Measurements from ENCODE around the gene SLC44A1. TPM values are rescaled to one million over a fixed set of nuclear protein-coding genes. Genes with fewer than 3 reads are reported as not detected.

SLC44A1 gene
- total RNA-seq, 3 donors from 2014 or later = 4.0 to 5.4 (median 4.1) TPM

DNA sequence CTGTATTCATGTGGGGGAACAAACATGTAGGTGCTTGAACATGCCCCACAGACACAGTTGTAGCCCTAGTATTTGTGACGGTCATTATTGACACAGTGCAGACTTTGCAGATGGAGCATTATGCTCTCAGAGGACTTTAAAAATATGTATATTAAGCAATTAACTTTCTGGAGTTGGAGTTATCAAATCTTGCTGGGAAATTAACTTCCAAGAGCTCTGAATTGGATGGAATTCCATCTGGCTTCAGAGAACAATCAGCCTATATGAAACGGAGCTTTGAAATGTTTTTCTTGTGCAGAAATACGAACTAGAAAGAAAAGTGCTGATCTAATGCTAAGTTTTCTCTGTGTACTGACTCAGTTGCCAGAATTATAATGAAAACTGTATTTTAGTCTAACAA, 152.4 kb downstream of the SLC44A1 start:
- DNase-seq = no peak
- Mint-ChIP-seq H3K9me3 (no peaks in the 10 kb centered on the region), H3K4me1 (ENCODE audit: low read depth) (no peaks in the 10 kb centered on the region), H3K27me3 (ENCODE audit: low read depth) (peaks cover 31% of the 10 kb centered on the region), H3K36me3 (ENCODE audit: insufficient read depth) (peaks cover 2% of the 10 kb centered on the region), H3K4me3 (no peak overlapping the region)
- no peak for ATAC-seq

GRCh38 chr9:105399117-105399516, 154.7 kb downstream of the SLC44A1 start:
- ATAC-seq (no peak), DNase-seq (no peak)
- no peaks in the 10 kb centered on the region for H3K9me3 Mint-ChIP-seq
- H3K4me1 Mint-ChIP-seq (ENCODE audit: low read depth) = peaks cover 3% of the 10 kb centered on the region
- peaks cover 52% of the 10 kb centered on the region for H3K27me3 Mint-ChIP-seq (ENCODE audit: low read depth)
- no peak overlapping the region for H3K4me3 Mint-ChIP-seq
- H3K36me3 Mint-ChIP-seq (ENCODE audit: insufficient read depth) = peaks cover under 1% of the 10 kb centered on the region

DNA sequence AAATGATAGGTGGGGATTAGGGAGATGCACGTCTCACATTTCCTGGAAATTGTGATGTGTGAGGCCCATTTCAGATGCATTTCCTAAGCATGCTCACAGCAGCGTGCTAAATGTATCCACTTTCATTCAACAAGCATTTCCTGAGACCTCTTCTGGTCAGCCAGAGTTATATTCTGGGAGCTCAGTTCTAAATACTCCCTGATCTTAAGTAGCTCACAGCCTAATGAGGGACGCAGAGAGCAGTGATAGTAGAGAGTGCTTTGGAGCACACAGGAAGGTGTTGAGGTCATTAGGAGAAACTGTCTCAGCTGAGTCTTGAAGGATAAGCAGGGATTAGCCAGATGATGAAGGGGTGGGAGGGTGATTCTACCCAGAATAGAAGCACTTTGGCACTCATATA, 157.2 kb downstream of the SLC44A1 start:
- peaks cover 63% of the 10 kb centered on the region for H3K27me3 Mint-ChIP-seq (ENCODE audit: low read depth)
- ATAC-seq = no peak

DNA sequence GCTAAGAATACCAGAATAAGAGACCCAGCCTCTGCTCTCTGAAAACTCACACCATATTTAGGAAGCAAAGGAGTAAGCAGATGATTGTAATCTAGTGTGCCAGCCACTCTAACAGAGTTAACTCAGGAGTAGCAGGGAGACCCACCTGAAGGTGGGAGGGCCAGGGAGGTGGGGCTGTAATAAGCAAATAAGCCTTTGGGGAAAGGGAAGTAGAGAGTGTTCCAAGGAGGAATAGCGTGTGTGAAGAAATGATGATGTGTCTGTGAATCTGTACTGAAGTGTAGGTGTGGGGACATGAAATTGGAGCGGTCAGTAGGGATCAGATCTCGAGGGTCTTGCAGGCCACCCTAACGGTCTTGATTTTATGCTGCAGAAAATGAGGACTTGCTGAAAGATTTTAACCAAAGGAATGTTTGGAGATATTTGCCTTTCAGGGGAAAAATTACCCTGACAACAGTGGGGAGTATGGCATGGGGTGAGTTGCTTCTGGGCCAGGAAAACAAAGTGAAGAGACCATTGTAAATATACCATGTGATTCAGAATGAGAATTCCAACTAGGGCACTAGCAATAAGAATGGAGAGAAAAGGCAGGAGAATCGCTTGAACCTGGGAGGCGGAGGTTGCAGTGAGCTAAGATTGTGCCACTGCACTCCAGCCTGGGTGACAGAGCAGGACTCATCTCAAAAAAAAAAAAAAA, 159.2 kb downstream of the SLC44A1 start:
- Mint-ChIP-seq H3K9me3 (peaks cover 5% of the 10 kb centered on the region), H3K27me3 (ENCODE audit: low read depth) (peaks cover 69% of the 10 kb centered on the region), H3K36me3 (ENCODE audit: insufficient read depth) (no peaks in the 10 kb centered on the region), H3K4me1 (ENCODE audit: low read depth) (peaks cover 25% of the 10 kb centered on the region), H3K4me3 (no peak overlapping the region)
- ATAC-seq (no peak), DNase-seq (no peak)

More for the DNA sequence above, 157.2 kb downstream of the SLC44A1 start:
- no peaks in the 10 kb centered on the region for H3K36me3 Mint-ChIP-seq (ENCODE audit: insufficient read depth)
- peaks cover under 1% of the 10 kb centered on the region for H3K9me3 Mint-ChIP-seq
- H3K4me1 Mint-ChIP-seq (ENCODE audit: low read depth) = peaks cover 24% of the 10 kb centered on the region
- no peak overlapping the region for H3K4me3 Mint-ChIP-seq
- no peak for DNase-seq

DNA sequence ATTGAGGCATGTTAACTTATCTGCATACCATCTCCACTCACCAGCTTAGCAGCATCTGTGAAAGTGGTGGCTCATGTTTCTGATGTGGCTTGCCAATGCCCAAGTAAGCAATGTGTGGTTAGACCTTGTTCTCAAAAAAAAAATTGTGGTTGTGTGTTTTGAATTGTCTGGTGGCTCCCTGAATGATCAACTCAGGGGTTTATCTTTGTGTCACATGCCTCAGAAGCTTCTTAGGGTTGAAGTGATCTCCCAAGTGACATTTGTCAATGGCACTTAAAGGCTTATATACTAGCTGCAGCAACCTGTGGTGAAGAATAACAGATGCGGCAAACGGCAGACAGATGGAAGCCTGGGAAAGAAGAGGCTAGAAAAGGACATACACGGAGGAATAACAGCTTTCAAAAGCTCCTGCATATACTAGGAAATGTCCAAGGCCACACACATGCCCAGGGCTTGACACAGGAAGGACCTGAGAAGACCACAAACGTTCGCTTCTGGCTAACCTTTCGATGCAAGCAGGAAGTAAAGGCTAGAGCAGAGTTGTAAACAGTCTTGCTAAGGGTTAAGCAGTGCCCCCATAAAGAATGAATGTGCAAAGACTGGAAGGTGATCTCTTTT, 161.2 kb downstream of the SLC44A1 start:
- H3K9me3 Mint-ChIP-seq = peaks cover 9% of the 10 kb centered on the region

GRCh38 chr9:105406369-105406768, 161.9 kb downstream of the SLC44A1 start:
- Mint-ChIP-seq H3K4me3 (no peak overlapping the region), H3K27me3 (ENCODE audit: low read depth) (peaks cover 72% of the 10 kb centered on the region), H3K9me3 (peaks cover 12% of the 10 kb centered on the region), H3K4me1 (ENCODE audit: low read depth) (peaks cover 25% of the 10 kb centered on the region), H3K36me3 (ENCODE audit: insufficient read depth) (no peaks in the 10 kb centered on the region)
- DNase-seq (no peak), ATAC-seq (no peak)

More for the DNA sequence above, 161.2 kb downstream of the SLC44A1 start:
- H3K36me3 Mint-ChIP-seq (ENCODE audit: insufficient read depth) = no peaks in the 10 kb centered on the region
- ATAC-seq (peak; percentile 96 to 97), DNase-seq (peak; percentile 25)
- H3K27me3 Mint-ChIP-seq (ENCODE audit: low read depth) = peaks cover 71% of the 10 kb centered on the region
- peak overlapping the region; percentile 38 for H3K4me3 Mint-ChIP-seq
- H3K4me1 Mint-ChIP-seq (ENCODE audit: low read depth) = peaks cover 25% of the 10 kb centered on the region

GRCh38 chr9:105413525-105413924, 169.1 kb downstream of the SLC44A1 start:
- H3K9me3 Mint-ChIP-seq = peaks cover 12% of the 10 kb centered on the region
- DNase-seq (no peak), ATAC-seq (no peak)
- no peaks in the 10 kb centered on the region for H3K36me3 Mint-ChIP-seq (ENCODE audit: insufficient read depth)
- H3K4me3 Mint-ChIP-seq = no peak overlapping the region
- peaks cover 3% of the 10 kb centered on the region for H3K4me1 Mint-ChIP-seq (ENCODE audit: low read depth)
- peaks cover 42% of the 10 kb centered on the region for H3K27me3 Mint-ChIP-seq (ENCODE audit: low read depth)

- ATAC-seq (peak; percentile 57 to 76), DNase-seq (peak; percentile 57)
- H3K4me3 Mint-ChIP-seq = no peak overlapping the region
- H3K27me3 Mint-ChIP-seq (ENCODE audit: low read depth) = peaks cover 34% of the 10 kb centered on the region
- peaks cover 3% of the 10 kb centered on the region for H3K4me1 Mint-ChIP-seq (ENCODE audit: low read depth)
- H3K36me3 Mint-ChIP-seq (ENCODE audit: insufficient read depth) = no peaks in the 10 kb centered on the region
- H3K9me3 Mint-ChIP-seq = peaks cover 8% of the 10 kb centered on the region
Measured at GRCh38 chr9:105414947-105415661, 170.7 kb downstream of the SLC44A1 start.

DNA sequence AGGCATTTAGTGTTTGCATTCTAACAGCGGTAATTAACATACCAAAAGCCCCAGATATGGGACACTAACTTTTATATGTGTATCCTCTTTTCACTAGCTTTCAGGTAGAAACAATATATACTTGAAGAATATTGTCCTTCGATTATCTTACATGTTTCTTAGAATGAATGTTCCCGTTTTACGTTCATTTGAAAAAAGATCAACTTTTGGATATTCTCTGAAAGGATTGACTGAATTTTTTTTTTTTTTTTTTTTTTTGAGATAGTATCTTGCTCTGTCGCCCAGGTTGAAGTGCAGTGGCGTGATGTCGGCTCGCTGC, 171.2 kb downstream of the SLC44A1 start:
- peaks cover 30% of the 10 kb centered on the region for H3K27me3 Mint-ChIP-seq (ENCODE audit: low read depth)
- no peaks in the 10 kb centered on the region for H3K36me3 Mint-ChIP-seq (ENCODE audit: insufficient read depth)
- peaks cover 3% of the 10 kb centered on the region for H3K4me1 Mint-ChIP-seq (ENCODE audit: low read depth)
- H3K4me3 Mint-ChIP-seq = no peak overlapping the region
- DNase-seq (no peak), ATAC-seq (no peak)
- peaks cover 8% of the 10 kb centered on the region for H3K9me3 Mint-ChIP-seq

DNA sequence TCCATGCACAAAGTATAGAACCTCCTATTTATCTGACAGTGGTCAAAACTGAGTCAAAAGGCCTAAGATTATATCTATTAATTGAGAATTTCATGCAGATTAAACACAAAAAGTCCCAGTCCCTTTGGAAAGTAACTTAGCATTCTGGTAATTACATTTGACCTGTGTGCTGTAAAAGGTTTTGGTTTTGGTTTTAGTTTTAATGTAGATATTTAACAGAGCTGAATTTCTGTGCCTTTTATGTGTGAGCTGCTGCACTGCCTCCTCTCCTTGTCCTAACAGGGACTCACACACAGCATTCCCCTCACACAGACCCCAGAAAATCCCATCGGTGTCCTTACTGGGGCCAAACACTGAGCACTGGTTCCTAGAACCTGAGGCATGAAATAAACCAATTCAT, 172.4 kb downstream of the SLC44A1 start:
- ATAC-seq (no peak), DNase-seq (no peak)
- Mint-ChIP-seq H3K27me3 (ENCODE audit: low read depth) (peaks cover 25% of the 10 kb centered on the region), H3K4me1 (ENCODE audit: low read depth) (peaks cover 3% of the 10 kb centered on the region), H3K9me3 (peaks cover under 1% of the 10 kb centered on the region), H3K36me3 (ENCODE audit: insufficient read depth) (no peaks in the 10 kb centered on the region), H3K4me3 (no peak overlapping the region)

DNA sequence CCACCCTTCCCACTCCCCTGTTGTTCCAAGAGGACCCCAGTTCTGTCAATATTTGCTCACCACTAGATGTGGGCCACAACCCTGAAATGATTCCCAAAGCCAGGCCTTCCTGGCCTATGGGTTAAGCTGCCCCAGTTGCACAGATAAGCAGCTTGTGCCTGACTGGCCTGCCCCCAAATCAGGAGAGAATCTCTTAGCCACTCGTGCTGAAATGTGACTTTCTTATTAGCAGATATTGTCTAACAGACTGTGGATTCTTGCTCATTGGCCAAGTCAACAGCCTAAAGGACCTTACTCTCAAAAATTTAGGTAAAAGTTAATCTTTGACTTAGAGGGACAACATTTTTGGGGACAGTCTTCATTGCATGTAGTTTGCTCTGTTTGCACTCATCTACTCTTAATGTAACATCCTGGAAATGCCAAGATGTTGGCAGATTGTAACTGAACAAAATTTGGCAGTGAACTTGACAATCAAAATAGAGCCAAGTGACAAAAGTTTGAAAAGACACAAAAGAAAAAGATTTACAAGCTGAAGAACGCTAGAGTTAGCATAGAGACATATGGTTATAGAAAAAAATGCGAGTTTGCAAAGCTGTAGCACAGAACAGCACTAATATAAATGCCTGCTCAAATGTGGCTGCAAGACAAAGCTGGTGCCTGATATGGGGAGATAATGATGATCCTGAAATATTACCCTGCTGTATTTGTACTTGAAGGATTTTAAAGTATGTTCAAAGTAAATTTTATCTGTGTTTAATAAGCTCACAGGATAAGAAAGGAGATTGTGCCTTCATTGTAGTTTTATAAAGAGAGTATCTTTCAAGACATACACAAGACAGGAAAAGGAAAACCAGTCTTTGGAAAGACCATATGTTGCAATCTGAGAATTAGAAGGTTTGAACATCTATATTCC, 174.4 kb downstream of the SLC44A1 start:
- no peak for DNase-seq
- no peak for ATAC-seq
- Mint-ChIP-seq H3K4me1 (ENCODE audit: low read depth) (peaks cover 3% of the 10 kb centered on the region), H3K9me3 (no peaks in the 10 kb centered on the region), H3K4me3 (no peak overlapping the region), H3K36me3 (ENCODE audit: insufficient read depth) (no peaks in the 10 kb centered on the region), H3K27me3 (ENCODE audit: low read depth) (peaks cover 14% of the 10 kb centered on the region)

GRCh38 chr9:105419816-105420597, 175.6 kb downstream of the SLC44A1 start:
- Mint-ChIP-seq H3K4me1 (ENCODE audit: low read depth) (peaks cover 3% of the 10 kb centered on the region), H3K36me3 (ENCODE audit: insufficient read depth) (no peaks in the 10 kb centered on the region), H3K4me3 (no peak overlapping the region), H3K9me3 (no peaks in the 10 kb centered on the region), H3K27me3 (ENCODE audit: low read depth) (peaks cover 7% of the 10 kb centered on the region)
- no peak for ATAC-seq
- no peak for DNase-seq

- Mint-ChIP-seq H3K4me1 (ENCODE audit: low read depth) (no peaks in the 10 kb centered on the region), H3K36me3 (ENCODE audit: insufficient read depth) (no peaks in the 10 kb centered on the region)
Measured at GRCh38 chr9:105421154-105421553, 176.7 kb downstream of the SLC44A1 start.

More at GRCh38 chr9:105421154-105421553, 176.7 kb downstream of the SLC44A1 start:
- Mint-ChIP-seq H3K27me3 (ENCODE audit: low read depth) (peaks cover 2% of the 10 kb centered on the region), H3K4me3 (no peak overlapping the region), H3K9me3 (no peaks in the 10 kb centered on the region)
- no peak for ATAC-seq
- no peak for DNase-seq
